ENCODE results near the gene AIFM3.

AIFM3 gene

GRCh38 chr22:20957683-20958431 is 9.2 kb upstream of the AIFM3 start:
- DNase-seq (ENCODE audit: low read depth in 1 of 2, low spot score in 1 of 2): peak; percentile 64 to 77
- TF ChIP-seq JUND (IDR thresholded peaks at IDR 0.05; ENCODE audit: low read depth): no peak
- in situ Hi-C loops (cut with HindIII; ENCODE audit: low pct_unique_long_range_greater_than_20kb, low sequenced_read_pairs): no loop called here

DNA sequence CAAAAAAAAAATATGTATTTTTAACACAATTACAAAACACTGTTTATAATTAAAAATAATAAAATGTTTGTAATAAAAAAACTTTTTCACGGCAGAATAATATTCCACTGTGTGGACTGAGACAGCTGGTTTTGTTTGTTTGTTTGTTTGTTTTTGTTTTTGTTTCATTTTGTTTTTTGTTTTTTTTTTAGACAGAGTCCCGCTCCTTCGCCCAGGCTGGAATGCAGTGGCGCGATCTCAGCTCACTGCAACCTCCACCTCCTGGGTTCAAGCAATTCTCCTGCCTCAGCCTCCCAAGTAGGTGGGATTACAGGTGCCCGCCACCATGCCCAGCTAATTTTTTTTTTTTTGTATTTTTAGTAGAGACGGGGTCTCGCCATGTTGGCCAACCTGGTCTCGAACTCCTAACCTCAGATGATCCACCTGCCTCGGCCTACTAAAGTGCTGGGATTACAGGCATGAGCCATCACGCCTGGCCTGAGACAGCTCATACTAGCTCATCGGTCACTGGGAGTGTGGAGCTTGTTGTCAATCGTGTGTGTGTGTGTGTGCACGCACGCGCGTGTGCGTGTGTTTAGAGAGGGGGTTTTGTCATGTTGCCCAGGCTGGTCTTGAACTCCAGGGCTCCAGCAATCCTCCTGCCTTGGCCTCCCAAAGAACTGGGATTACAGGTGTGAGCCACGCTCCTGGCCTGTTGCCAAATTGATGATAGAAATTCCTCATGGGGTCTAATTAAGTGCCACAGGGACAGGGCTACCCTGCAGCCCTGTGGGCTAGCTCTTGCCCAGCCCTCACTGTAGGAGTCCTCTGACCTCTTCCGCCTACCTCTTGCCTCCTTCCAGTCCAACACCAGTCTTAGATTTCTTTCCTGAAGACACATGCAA is 7.2 kb upstream of the AIFM3 start:
- no peak for DNase-seq (ENCODE audit: low read depth in 1 of 2, low spot score in 1 of 2)
- in situ Hi-C loops (cut with HindIII; ENCODE audit: low pct_unique_long_range_greater_than_20kb, low sequenced_read_pairs): no loop called here
- TF ChIP-seq JUND (IDR thresholded peaks at IDR 0.05; ENCODE audit: low read depth): no peak

DNA sequence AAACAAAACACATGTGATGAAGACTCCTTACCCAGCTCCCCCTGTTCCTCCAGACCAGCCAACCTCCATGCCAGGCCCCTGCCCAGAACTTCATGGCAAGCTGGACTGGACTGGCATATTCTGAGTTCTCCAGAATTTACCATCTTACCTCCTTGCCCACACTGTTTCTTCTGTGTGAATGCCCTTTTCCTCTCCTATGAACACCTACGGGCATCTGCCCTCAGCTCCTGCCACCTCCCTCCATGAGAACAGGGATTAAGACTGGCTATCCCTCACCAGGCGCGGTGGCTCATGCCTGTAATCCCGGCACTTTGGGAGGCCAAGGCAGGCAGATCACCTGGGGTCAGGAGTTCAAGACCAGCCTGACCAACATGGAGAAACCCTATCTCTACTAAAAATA is 6.4 kb upstream of the AIFM3 start:
- TF ChIP-seq JUND (IDR thresholded peaks at IDR 0.05; ENCODE audit: low read depth): no peak
- in situ Hi-C loops (cut with HindIII; ENCODE audit: low pct_unique_long_range_greater_than_20kb, low sequenced_read_pairs): no loop called here
- no peak for DNase-seq (ENCODE audit: low read depth in 1 of 2, low spot score in 1 of 2)

DNA sequence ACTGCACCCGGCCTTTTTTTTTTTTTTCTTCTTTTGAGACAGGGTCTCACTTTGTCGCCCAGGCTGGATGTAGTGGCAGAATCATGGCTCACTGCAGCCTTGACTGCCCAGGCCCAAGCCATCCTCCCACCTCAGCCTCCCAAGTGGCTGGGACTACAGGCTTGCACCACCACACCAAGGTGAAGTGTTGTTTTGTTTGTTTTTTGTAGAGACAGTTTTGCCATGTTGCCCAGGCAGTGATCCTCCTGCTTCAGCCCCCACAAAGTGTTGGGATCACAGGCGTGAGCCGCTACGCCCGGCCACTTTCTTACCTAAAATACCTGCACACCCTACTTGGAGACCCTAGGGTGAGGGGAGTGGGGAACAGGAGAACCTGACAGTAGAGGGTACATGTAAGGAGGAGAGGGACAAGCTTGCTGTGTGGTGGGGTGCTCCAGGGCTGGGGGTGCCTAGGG is 4.5 kb upstream of the AIFM3 start:
- no peak for TF ChIP-seq JUND (IDR thresholded peaks at IDR 0.05; ENCODE audit: low read depth)
- DNase-seq (ENCODE audit: low read depth in 1 of 2, low spot score in 1 of 2): no peak
- in situ Hi-C loops (cut with HindIII; ENCODE audit: low pct_unique_long_range_greater_than_20kb, low sequenced_read_pairs): no loop called here

DNA sequence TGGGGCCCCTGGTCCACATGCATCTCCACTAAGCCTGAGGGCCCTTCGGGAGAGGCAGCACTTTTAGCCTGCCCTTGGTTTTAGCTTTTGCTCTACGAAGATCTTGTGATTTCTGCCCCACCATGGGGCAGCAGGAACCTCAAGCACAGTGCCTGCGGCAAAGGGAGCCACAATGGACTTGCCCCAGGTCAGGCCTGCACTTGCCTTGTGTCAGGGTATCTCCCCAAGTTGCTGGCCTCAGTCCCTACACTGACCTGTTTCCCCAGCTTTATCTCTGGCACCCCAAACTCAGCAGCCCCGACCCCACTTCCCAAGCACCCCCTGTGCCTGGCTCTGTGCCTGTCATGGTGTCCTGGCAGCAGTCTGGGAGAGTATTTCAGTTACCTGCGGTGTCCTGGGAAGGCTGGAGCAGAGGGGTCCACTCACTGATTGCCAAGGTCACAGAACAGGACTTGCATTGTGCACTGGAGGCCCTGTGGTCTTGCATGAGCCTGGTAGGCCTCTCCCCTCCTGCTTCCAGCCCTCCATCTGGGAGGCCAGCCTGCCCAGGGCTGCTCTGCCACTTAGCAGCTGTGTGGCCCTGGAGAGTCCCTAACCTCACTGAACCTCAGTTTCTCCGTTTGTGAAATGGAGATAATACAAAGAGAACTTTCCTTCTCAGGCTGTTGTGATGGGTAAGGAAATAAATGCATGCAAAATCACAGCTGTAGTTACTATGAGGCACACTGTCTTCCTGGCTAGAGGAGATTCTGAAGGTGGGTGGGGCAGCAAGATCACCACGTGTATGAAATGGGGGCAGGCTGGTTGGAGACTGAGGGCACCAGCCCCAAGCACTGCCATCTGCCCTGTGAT is 3.6 kb upstream of the AIFM3 start:
- no peak for DNase-seq (ENCODE audit: low read depth in 1 of 2, low spot score in 1 of 2)
- in situ Hi-C loops (cut with HindIII; ENCODE audit: low pct_unique_long_range_greater_than_20kb, low sequenced_read_pairs): no loop called here
- TF ChIP-seq JUND (IDR thresholded peaks at IDR 0.05; ENCODE audit: low read depth): no peak

DNA sequence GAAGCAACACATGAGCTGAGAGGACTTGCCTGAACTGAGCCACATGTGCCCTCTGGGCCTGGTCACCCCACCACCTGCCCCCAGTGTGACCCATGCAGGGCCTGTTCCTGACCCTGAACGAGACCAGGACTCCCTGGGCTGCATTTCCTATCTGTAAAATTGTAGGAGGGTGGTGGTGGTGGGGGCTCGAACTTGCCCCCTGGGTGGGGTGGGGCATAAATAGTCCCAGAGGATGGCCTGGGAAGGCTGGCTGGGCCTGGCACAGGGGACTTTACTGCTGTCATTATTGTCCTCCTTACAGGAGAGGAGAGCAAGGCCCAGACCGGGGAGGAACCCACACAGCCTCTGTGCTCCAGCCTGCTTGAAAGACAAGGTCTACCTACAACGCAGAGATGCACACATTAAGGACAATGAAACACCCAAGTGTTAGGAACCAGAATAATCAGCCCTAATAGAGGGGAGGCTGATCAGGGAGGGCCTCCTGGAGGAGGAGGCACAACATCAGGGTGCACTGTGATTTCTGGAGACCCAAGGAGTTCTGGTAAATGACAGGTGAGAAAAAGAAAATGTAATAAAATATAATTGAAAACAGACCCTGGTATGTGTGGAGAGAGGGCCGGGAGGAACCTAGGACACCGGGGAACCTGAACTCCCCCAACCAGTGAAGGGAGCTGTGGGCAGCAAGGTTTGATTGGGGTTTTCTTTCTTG is 2.8 kb upstream of the AIFM3 start:
- DNase-seq (ENCODE audit: low read depth in 1 of 2, low spot score in 1 of 2): no peak
- TF ChIP-seq JUND (IDR thresholded peaks at IDR 0.05; ENCODE audit: low read depth): no peak
- in situ Hi-C loops (cut with HindIII; ENCODE audit: low pct_unique_long_range_greater_than_20kb, low sequenced_read_pairs): no loop called here

GRCh38 chr22:20964799-20965103 is 2.3 kb upstream of the AIFM3 start:
- TF ChIP-seq JUND (IDR thresholded peaks at IDR 0.05; ENCODE audit: low read depth): no peak
- DNase-seq (ENCODE audit: low read depth in 1 of 2, low spot score in 1 of 2): no peak
- in situ Hi-C loops (cut with HindIII; ENCODE audit: low pct_unique_long_range_greater_than_20kb, low sequenced_read_pairs): no loop called here

DNA sequence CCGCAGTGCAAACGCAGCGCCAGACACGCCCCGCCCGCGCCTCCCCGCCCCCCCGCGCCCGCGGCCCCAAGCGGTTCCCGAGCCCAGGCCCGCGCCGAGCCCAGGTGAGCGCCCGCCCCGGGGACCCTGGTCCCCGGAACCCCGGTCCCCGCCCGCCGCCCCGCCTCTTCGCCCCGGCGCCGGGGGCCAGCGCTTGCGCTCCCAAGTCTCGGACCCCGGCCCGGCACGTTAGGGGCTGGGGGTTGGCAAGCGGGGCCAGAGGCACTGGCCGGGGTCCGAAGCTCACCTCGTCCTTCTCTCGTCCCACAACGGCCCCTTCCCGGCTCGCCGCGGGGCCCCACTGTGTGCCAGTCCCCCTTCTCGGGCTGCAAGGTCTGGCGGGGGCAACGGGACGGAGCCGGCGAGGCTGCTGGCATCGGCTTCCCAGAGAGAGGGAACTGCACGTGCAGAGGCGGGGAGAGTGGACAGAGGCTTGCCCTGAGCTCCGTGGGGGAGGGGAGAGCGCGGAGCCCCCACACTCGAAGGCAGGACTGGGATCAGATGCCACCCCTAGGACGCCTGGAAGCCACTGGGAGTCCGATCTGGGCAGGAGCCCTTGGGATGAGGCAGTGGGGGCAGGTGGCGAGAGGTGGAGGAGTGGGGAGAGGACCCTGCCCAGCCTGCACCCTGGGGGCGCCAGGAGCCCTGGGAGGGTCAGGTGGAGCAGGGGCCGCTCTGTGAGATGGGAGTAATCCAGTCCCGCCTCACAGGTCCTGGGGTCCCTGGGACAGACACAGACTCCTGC is 1.8 kb upstream of the AIFM3 start:
- DNase-seq (ENCODE audit: low read depth in 1 of 2, low spot score in 1 of 2): no peak
- TF ChIP-seq JUND (IDR thresholded peaks at IDR 0.05; ENCODE audit: low read depth): no peak
- in situ Hi-C loops (cut with HindIII; ENCODE audit: low pct_unique_long_range_greater_than_20kb, low sequenced_read_pairs): no loop called here

GRCh38 chr22:20965888-20966855 is 883 bp upstream of the AIFM3 start:
- in situ Hi-C loops (cut with HindIII; ENCODE audit: low pct_unique_long_range_greater_than_20kb, low sequenced_read_pairs): no loop called here
- DNase-seq (ENCODE audit: low read depth in 1 of 2, low spot score in 1 of 2): no peak
- no peak for TF ChIP-seq JUND (IDR thresholded peaks at IDR 0.05; ENCODE audit: low read depth)

DNA sequence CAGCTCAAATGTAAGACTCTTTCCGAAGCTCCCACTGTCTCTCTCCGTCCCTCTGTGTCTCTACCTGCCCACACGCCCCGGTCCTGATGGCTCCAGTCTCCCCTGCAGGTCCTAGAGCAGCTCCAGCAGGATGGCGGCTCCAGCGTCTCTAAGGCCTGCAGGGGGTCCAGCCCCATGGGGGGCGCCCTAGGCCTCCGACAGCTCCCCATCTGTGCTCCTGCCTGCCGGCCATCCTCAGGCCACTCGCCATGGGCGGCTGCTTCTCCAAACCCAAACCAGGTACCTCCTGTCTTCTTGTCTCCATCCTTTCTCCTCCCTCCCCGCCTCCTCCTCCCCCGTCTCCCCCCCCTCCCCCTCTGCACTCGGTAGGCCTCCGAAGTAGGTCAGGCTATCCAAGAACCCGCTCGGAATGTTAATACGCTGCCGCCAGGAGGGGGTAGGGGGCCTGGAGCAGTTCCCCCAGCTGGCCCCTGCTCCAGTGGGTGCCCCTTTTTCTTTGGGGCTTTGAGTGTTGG is 699 bp downstream of the AIFM3 start:
- DNase-seq (ENCODE audit: low read depth in 1 of 2, low spot score in 1 of 2): no peak
- TF ChIP-seq JUND (IDR thresholded peaks at IDR 0.05; ENCODE audit: low read depth): no peak
- in situ Hi-C loops (cut with HindIII; ENCODE audit: low pct_unique_long_range_greater_than_20kb, low sequenced_read_pairs): no loop called here

Data from T47D (cell line).